GM19035 (cell line): ENCODE measurements around the gene CHRM2.
"Not testable (repeated sequence)": the region's sequence is repeated elsewhere in the genome, so short reads cannot be mapped to it uniquely, and the experiment has no call there.

Experiments used
- ATAC-seq: cut with Tn5 transposase; IDR thresholded peaks from one replicate; pipeline ENCODE4 v1.9.1; 2021; ENCODE audit not compliant: unreplicated experiment

CHRM2 gene

DNA sequence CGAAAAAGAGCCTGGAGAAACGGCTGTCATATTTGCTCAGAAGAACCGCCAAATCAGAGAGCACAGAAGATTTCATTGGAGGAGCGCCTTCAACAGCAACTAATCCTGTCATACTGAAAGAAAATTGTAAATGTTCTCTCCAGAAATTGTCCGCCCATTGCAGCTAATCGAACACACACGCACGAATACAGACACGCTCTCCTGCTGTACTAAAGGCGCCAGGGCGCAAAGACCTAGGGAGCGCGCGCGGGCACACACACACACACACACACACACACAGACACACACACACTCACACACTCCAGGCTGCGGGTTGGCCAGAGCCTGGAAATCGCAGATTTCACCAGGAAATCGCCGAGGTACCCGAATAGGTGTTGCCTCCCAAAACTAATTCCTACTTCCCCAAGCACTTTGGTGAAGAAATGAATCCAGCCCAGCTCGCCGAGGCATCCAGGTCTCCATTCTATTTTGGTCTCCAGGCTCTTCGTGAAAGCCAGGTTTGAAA, at the start of gene CHRM2:
Gene CHRM2, plus strand, starts transcription at position 157 of the 505 bp plus-strand sequence. CDS start 146,214 bp downstream, outside the sequence.
- no peak for ATAC-seq

DNA sequence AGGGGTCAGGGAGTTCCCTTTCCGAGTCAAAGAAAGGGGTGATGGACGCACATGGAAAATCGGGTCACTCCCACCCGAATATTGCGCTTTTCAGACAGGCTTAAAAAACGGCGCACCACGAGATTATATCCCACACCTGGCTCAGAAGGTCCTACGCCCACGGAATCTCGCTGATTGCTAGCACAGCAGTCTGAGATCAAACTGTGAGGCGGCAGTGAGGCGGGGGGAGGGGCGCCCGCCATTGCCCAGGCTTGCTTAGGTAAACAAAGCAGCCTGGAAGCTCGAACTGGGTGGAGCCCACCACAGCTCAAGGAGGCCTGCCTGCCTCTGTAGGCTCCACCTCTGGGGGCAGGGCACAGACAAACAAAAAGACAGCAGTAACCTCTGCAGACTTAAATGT, 37.1 kb upstream of the CHRM2 start:
- ATAC-seq: not testable (repeated sequence)

- no peak for ATAC-seq
Observed at GRCh38 chr7:136845899-136846465, 22.5 kb upstream of the CHRM2 start.

DNA sequence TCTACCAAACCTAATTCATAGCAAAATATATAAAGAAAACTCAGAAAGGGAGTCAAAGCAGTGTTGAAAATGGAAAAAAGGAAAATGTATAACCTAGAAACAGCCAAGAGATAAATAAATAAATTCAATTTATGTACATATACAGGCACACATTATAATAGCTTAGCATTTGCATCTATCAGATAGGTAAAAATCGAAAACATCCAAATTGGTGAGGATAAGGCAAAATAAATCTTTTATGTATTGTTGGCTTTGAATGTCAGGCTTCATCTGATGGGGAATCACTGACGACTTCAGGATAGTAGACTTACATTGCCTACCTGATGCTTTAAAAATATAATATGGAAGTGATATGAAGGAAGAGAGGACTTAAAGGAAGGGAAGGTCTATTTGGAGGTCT, 20.6 kb upstream of the CHRM2 start:
- ATAC-seq: no peak

DNA sequence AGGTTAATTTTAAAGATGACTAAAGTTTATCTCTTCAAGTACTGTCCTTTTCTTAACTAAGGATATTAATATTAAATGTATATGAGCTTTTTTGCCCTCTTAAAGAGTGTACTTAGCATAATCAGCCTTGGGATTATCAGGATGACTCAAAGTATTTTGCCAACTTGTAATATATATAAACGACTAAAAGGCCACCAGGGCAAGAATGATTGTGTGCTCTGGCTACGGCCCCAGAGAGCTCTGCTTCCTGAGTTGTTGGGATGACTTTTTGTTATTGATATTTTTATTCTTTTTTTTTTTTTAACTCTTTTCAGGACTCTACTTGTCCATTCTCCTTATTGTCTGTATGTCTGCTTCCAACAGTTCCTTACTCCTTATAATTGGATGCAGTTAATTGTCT, 14.8 kb upstream of the CHRM2 start:
- no peak for ATAC-seq

DNA sequence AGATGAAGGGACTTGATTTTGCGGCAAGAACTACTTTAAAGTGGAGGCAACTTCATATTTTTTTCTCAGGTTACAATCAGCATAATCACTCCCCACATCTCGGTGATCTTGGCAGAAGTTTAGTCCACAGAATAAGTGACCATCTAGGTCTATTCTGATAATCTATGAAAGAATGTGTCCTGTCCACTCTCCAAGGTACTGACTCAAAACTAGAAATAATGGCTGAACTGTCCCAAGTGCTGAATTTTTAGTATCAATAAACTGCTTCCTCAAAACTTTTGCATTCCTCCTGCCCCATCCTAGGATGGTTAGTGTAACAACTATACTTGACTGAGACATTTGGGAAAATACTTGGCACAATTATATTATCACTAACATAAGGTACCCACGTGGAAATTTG, 10.9 kb upstream of the CHRM2 start:
- ATAC-seq: no peak

DNA sequence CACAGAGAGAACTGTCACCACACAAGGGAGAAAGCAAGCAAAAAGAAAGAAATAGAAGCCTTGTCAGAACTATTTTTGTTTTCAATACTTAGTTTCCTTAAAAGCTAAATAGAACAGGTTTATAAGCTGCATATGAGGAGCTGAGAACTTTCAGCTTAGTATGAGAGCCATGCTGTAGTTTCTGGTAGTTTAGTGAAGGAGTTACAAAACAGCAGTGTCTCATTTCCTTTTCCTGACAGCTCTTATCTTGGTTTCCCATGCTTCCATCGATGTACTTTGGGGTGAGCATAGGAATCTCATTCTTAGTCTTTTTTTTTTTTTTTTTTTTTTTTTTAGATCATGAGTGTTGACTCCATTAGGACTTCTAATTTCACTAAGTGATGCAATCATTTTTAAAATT, 8.6 kb upstream of the CHRM2 start:
- no peak for ATAC-seq

DNA sequence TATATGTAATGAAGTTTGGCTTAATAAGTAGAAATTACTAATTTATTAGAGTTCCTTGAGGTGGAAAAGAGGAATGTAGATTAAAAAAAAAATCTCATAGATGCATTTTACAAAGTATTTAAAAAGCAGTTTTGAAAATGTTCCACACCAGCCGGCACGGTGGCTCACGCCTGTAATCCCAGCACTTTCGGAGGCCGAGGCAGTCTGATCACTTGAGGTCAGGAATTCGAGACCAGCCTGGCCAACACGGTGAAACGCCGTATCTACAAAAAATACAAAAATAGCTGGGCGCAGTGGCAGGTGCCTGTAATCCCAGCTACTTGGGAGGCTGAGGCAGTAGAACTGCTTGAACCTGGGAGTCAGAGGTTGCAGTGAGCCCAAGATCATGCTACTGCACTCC, 3.2 kb upstream of the CHRM2 start:
- ATAC-seq: no peak

- ATAC-seq: no peak
Observed at GRCh38 chr7:136865777-136866176, 2.7 kb upstream of the CHRM2 start.

DNA sequence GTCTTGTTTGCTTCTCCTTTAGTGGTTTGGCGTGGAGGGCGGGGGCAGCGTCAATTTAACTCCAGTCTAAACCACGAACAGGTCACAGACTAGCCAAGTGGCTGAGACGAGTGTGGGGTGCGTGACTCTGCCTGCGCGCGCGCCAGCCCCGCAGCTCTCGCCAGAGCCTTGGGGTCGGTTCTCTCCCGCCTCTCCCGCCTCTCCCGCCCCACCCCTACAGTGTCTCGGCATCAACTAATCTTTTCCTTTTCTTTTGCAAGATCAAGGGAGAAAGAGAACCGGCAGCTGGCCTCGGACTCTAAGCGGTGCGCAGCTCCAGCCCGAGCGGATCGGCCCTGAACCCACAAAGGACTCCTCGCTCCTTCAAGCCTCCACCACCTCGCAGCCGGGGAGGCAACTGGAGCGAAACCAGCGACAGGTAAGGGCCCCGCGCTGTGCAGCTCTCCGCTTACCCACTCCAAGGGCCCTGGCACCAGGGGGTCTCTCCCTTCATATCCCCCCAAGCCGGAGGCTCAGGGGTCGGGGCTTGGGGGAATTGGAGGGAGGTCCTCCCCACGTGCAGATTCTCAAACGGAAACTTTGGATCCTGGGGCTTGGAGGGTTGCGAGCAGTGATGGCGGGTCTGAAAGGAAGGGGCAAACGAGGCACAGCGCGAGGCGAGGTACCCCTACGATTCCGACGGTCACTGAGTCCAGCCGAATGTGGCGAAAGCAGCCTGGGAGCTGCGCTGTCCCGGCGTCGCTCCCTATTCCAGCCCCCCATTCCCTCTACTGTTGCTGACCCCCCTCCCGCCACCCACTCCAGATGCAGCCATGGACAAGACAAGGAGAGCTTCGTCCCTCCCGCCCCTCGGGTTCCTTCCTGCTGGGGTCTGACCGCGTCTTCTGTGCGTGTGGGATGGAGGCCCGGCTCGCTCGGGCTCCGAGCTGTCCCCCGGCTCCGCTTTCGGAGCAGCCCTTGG, 829 bp downstream of the CHRM2 start:
- no peak for ATAC-seq

- ATAC-seq: no peak
Observed at GRCh38 chr7:136869991-136870865, 1.8 kb downstream of the CHRM2 start.

GRCh38 chr7:136870866-136871487, 2.5 kb downstream of the CHRM2 start:
- ATAC-seq: no peak

GRCh38 chr7:136874393-136875032, 6.1 kb downstream of the CHRM2 start:
- ATAC-seq: no peak

- ATAC-seq: no peak
Observed at GRCh38 chr7:136877509-136877908, 9.1 kb downstream of the CHRM2 start.

DNA sequence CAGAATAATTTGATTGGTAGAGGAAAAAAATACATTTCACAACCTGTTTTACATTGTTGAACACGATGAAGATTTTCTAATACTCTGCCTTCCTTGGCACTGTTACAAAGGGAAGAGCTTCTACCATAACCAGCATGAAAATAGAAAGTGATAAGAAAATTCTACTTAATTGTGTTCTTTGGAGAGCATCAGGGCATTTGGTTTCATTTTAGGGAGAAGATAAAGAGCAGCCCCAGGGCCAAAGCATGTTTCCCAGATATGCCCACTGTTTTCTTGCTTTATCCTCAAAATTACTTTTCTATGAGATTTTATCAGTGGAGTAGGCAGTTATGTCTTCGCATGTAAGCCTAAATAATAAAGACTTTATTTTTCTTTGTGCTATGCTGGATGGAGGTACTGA, 9.5 kb downstream of the CHRM2 start:
- no peak for ATAC-seq

GRCh38 chr7:136878878-136879277, 10.4 kb downstream of the CHRM2 start:
- no peak for ATAC-seq

DNA sequence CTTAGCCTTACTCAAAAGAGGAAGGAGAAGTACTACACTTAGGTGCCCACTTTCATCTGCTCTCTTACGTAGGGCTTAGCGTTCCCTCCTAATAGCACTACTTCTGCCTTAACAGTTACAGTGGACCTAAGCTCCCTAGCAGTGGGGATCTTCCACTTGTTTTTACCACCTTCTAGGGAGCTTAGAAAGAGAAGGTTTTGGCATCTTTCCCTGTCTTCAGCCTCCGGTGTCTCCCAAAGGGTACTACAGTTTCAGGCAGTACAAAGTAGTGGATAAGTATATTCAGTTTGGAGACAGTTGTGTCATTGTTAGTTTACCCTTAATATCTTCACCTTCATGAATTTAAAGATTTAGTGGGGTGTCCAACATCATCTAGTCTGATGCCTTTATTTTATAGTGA, 14.6 kb downstream of the CHRM2 start:
- ATAC-seq: no peak

GRCh38 chr7:136884492-136884891, 16.0 kb downstream of the CHRM2 start:
- no peak for ATAC-seq

DNA sequence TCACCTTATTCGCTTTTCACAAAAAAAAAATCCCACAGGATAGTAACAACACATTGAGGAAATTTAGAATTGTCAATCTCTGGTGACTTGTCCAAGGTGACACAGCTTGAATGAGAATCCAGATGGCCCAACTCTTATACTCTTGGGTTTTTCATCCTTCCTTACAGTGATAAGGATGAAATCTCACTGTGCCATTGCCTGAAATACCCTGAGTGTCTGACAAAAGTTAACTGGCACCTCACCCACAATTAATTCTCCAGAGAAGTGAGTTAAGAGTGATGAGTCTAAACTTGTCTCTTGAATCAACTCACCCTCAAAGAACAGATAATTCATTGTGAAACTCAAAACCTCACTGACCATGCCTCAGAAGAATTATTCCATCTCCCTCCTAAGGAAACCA, 18.9 kb downstream of the CHRM2 start:
- ATAC-seq: no peak

DNA sequence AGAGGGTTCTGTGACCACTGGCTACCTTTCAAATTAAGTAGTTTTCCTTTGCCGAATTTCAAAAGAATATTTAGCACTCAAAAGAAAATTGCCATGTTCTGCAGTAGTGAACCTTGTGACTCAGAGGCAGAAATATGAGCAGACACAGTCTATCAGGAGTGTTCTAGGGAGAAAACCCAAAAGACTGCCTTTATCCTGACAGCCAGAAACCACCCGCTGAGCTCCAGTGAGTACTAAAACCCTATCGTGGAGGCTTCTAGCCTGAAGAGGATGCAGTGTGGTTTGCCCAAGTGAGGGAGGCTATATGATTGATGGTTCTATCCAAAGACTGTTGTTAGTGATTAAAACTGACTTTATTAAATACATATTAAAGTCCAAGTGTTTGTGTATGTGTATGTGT, 21.9 kb downstream of the CHRM2 start:
- no peak for ATAC-seq
